ENCODE results near the gene EDN1. TPM values are rescaled to one million over a fixed set of nuclear protein-coding genes. Genes with fewer than 3 reads are reported as not detected.
A peak's percentile ranks its signal among the peaks of the same experiment; 100 is the strongest.

EDN1 gene
- total and polyA plus RNA-seq, 10 of the 15 experiments (the other 5 are each of a cell fraction or from before 2014, with no cell fraction given): 2.0 to 6.6 (median 3.1) TPM

DNA sequence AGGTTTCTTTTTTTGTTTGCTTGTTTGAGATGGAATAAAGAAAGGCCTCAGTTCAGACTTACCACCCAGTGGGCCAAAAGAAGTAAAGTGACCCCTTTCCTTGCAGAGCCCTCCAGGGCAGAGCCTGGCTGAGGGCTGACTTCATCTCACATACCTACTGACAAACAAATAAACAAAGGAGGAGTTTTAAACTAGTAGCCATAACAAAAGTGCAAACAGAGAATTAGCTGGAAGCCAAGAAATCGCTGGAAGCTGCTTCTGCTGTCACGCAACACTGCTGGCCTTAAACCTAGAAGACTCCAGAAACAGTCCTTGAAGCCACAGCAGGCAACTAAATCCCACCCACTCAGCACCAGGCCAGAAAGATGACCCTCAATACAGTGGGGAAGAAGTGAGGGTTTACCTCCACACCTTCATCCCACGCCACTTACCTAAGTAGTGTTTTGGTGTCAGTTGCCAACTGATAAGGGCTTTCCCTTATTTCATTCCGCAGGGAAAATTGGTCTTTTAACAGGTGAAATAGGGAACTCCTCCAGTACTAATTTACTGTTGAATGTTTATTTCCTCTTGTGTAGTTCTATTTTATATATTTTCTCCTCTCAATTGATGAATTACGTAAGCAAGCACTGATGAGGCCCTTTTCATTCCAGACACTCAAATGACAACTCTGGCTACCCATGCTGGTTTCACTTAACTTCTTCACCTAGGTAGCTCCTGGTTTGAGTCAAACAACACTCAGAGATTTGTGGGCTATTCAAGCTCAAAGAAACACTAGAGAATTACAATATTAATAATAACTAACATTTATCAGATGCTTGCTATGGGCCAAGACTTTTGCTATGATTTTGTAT, 46.2 kb downstream of the EDN1 start (continued):
- TF ChIP-seq, protein P1, sequence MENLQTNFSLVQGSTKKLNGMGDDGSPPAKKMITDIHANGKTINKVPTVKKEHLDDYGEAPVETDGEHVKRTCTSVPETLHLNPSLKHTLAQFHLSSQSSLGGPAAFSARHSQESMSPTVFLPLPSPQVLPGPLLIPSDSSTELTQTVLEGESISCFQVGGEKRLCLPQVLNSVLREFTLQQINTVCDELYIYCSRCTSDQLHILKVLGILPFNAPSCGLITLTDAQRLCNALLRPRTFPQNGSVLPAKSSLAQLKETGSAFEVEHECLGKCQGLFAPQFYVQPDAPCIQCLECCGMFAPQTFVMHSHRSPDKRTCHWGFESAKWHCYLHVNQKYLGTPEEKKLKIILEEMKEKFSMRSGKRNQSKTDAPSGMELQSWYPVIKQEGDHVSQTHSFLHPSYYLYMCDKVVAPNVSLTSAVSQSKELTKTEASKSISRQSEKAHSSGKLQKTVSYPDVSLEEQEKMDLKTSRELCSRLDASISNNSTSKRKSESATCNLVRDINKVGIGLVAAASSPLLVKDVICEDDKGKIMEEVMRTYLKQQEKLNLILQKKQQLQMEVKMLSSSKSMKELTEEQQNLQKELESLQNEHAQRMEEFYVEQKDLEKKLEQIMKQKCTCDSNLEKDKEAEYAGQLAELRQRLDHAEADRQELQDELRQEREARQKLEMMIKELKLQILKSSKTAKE (IDR thresholded peaks at IDR 0.05; ENCODE audit: low read depth, poor library complexity, severe bottlenecking): peak; percentile 68
- TF ChIP-seq, protein P2, sequence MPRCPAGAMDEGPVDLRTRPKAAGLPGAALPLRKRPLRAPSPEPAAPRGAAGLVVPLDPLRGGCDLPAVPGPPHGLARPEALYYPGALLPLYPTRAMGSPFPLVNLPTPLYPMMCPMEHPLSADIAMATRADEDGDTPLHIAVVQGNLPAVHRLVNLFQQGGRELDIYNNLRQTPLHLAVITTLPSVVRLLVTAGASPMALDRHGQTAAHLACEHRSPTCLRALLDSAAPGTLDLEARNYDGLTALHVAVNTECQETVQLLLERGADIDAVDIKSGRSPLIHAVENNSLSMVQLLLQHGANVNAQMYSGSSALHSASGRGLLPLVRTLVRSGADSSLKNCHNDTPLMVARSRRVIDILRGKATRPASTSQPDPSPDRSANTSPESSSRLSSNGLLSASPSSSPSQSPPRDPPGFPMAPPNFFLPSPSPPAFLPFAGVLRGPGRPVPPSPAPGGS (IDR thresholded peaks at IDR 0.05; ENCODE audit: borderline replicate concordance, insufficient read depth, low read depth, low read length, poor library complexity, severe bottlenecking): no peak
- TF ChIP-seq POU2F2 (IDR thresholded peaks at IDR 0.05; ENCODE audit: borderline replicate concordance, low read depth, low read length) (no peak), YBX1 (IDR thresholded peaks at IDR 0.05) (no peak), DPF2 (IDR thresholded peaks at IDR 0.05) (peak; percentile 79), ASH2L (IDR thresholded peaks at IDR 0.05; ENCODE audit: borderline replicate concordance, low read depth) (no peak), ZNF274 (IDR thresholded peaks at IDR 0.05; ENCODE audit: insufficient read depth, insufficient read length) (no peak), SP1 (IDR thresholded peaks at IDR 0.05; ENCODE audit: low read depth, low read length) (no peak), KLF5 (IDR thresholded peaks at IDR 0.05; ENCODE audit: partially characterized antibody) (no peak), MTA2 (IDR thresholded peaks at IDR 0.05; ENCODE audit: low read depth) (peak; percentile 67; the same call in 1 of the 2 replicates), PML (IDR thresholded peaks at IDR 0.05; ENCODE audit: low read length) (0 out of 2 replicates have a peak, but pooled peaks have one; percentile 0), EP300 (IDR thresholded peaks at IDR 0.05; ENCODE audit: borderline replicate concordance in 1 of 2, control insufficient read depth in 1 of 2, low read depth in 2 of 2, low read length in 2 of 2) (peak in 1 of 2 experiments; percentile 45; a peak in 1 of 4 replicates), SMARCA5 (IDR thresholded peaks at IDR 0.05) (0 out of 2 replicates have a peak, but pooled peaks have one; percentile 46), EZH2 (IDR thresholded peaks at IDR 0.05; ENCODE audit: borderline replicate concordance, control insufficient read depth, low read depth, low read length) (no peak)
- TF ChIP-seq, protein P3, sequence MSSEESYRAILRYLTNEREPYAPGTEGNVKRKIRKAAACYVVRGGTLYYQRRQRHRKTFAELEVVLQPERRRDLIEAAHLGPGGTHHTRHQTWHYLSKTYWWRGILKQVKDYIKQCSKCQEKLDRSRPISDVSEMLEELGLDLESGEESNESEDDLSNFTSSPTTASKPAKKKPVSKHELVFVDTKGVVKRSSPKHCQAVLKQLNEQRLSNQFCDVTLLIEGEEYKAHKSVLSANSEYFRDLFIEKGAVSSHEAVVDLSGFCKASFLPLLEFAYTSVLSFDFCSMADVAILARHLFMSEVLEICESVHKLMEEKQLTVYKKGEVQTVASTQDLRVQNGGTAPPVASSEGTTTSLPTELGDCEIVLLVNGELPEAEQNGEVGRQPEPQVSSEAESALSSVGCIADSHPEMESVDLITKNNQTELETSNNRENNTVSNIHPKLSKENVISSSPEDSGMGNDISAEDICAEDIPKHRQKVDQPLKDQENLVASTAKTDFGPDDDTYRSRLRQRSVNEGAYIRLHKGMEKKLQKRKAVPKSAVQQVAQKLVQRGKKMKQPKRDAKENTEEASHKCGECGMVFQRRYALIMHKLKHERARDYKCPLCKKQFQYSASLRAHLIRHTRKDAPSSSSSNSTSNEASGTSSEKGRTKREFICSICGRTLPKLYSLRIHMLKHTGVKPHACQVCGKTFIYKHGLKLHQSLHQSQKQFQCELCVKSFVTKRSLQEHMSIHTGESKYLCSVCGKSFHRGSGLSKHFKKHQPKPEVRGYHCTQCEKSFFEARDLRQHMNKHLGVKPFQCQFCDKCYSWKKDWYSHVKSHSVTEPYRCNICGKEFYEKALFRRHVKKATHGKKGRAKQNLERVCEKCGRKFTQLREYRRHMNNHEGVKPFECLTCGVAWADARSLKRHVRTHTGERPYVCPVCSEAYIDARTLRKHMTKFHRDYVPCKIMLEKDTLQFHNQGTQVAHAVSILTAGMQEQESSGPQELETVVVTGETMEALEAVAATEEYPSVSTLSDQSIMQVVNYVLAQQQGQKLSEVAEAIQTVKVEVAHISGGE (CRISPR knock-in tag; IDR thresholded peaks at IDR 0.05): no peak
- TF ChIP-seq, protein P4, sequence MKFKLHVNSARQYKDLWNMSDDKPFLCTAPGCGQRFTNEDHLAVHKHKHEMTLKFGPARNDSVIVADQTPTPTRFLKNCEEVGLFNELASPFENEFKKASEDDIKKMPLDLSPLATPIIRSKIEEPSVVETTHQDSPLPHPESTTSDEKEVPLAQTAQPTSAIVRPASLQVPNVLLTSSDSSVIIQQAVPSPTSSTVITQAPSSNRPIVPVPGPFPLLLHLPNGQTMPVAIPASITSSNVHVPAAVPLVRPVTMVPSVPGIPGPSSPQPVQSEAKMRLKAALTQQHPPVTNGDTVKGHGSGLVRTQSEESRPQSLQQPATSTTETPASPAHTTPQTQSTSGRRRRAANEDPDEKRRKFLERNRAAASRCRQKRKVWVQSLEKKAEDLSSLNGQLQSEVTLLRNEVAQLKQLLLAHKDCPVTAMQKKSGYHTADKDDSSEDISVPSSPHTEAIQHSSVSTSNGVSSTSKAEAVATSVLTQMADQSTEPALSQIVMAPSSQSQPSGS (IDR thresholded peaks at IDR 0.05; ENCODE audit: low read length): peak; percentile 81
